Stimulated activated CD8-positive, alpha-beta memory T cell treated with anti-CD3 and anti-CD28 coated beads, Interleukin-15, amount 100 ng/mL, for 1 hour (primary cell): ENCODE data around the gene MIPEP.
"Not testable (repeated sequence)": the region's sequence is repeated elsewhere in the genome, so short reads cannot be mapped to it uniquely, and the experiment has no call there.

Source experiments
- DNase-seq: peaks from one replicate; pipeline ENCODE4 v3.0.0-alpha.2; 2020; ENCODE audit warnings: low read depth

Gene MIPEP

GRCh38 chr13:23749288-23749873 lies 139.8 kb downstream of the MIPEP start:
- no peak for DNase-seq

- no peak for DNase-seq
Observed at GRCh38 chr13:23748109-23748990, 140.8 kb downstream of the MIPEP start.

DNA sequence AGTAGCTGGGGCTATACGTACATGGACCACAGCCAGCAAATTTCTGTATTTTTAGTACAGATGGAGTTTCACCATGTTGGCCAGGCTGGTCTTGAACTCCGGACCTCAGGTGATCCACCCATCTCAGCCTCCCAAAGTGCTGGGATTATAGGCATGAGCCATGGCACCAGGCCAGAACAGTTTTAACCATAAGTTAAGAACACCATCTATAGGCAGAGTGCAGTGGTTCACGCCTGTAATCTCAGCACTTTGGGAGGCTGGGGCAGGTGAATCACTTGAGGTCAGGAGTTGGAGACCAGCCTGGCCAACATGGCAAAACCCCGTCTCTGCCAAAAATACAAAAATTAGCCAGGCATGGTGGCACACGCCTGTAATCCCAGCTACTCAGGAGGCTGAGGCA lies 143.1 kb downstream of the MIPEP start:
- DNase-seq: not testable (repeated sequence)

GRCh38 chr13:23744315-23744714 lies 144.9 kb downstream of the MIPEP start:
- no peak for DNase-seq

GRCh38 chr13:23743278-23744076 lies 145.7 kb downstream of the MIPEP start:
- DNase-seq: no peak

GRCh38 chr13:23741879-23742510 lies 147.2 kb downstream of the MIPEP start:
- DNase-seq: no peak

- DNase-seq: no peak
Observed at GRCh38 chr13:23740002-23740401, 149.2 kb downstream of the MIPEP start.

DNA sequence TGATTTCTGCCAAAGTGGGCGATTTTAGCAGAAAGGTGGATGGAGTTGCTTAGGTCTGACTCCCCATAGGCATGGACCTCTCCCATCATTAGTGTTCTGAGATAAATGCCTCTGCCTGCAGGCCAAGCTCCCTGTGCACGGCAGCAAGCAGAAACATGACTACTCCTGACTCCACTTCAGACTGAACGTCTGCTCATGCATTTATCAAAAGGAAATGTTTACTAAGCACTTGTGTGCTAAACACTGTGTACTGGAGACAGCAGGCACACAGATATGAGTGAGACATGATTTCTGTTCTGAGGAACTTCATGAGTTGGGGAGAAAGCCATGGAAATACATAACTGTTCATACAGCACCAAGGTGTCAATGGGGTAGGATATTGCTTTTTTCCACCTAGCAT lies 149.6 kb downstream of the MIPEP start:
- DNase-seq: no peak

GRCh38 chr13:23736541-23736940 lies 152.7 kb downstream of the MIPEP start:
- no peak for DNase-seq

- DNase-seq: no peak
Observed at GRCh38 chr13:23735329-23735728, 153.9 kb downstream of the MIPEP start.

DNA sequence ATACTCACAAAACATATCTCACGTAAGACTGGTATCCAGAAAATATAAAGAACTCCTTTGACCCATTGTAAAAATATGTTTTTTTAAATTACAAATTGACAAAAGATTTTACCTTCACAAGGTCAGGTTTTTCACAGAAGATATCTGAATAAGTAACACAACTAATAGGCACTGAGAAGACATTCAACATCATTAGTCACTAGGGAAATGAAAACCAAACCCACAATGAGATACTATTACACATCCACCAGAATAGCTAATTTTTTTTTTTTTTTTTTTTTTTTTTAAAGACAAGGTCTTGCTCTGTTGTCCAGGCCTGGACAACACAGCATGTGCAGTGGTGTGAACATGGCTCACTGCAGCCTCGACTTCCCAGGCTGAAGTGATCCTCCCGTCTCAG lies 157.5 kb downstream of the MIPEP start:
- no peak for DNase-seq

DNA sequence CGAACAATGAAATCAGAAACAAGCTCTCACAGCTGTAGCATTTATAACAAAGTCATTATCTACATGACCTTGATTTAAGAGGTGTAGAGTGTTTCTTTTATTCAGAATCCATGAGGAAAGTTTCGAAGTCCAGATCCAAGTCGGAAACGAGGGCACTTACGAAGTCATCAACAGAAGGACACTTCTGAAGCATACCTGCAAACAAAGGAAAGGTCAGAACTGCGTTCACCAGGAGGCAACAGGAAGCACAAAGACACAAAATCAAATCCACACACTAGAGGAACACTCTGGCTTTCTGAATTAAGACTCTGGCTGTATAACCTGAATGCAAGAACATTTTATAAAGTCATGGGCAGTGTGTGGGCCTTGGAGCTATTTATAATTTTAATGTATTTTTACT lies 158.9 kb downstream of the MIPEP start:
- DNase-seq: no peak

GRCh38 chr13:23729531-23729930 lies 159.7 kb downstream of the MIPEP start:
- no peak for DNase-seq

GRCh38 chr13:23728807-23729206 lies 160.4 kb downstream of the MIPEP start:
- DNase-seq: no peak

- no peak for DNase-seq
Observed at GRCh38 chr13:23725922-23726321, 163.3 kb downstream of the MIPEP start.

DNA sequence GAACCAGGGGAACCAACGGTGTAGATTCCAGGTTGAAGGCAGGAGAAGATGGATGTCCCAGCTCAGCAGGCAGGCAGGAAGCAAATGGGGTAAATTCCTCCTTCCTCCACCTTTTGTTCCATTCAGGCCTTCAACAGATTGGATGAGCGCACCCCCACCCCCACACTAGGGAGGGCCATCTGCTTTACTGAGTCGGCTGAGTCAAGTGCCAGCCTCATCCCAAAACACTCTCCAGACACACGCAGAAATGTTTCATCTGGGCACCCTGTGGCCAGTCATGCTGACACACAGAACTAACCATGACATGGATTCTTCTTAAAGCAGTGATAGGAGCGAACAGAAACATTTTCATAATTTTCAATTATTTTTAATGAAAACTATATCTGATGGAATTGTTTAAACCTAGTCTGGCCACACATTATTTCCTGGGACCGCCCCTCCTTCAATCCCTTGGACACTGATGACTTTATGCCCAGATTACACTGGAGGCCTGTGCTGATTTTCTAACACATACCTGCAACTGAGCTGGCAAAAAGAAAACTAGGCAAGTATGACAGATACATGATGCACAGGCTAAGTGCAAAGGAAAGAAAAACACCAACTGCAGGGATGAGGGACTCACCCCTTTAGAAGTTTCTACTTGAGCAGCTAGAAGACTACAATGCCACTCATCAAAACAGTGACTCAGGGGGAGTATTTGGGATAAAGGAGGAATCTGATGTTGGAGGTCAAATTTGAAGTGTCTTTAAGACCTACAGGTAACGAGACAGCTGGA lies 164.8 kb downstream of the MIPEP start:
- no peak for DNase-seq

GRCh38 chr13:23723471-23723870 lies 165.7 kb downstream of the MIPEP start:
- no peak for DNase-seq

GRCh38 chr13:23722726-23723453 lies 166.3 kb downstream of the MIPEP start:
- no peak for DNase-seq

DNA sequence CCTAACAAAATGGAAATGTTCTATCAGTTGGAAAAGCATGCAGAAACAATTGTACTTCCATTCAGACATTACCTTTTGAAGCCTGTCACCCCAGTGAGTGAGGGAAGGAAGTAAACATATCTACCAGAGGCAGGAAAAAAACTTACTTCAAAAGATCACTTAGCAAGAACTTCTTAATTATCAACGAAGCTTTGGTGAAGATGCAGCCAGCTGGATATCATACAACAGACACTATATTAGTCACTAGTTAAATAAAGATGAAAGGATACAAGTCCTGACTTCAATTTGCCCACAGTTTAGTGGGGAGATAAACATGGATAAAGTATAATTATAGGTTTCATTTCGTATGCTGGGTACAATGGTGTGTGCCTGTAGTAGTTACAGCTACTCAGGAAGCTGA lies 170.2 kb downstream of the MIPEP start:
- no peak for DNase-seq

- no peak for DNase-seq
Observed at GRCh38 chr13:23716401-23716800, 172.8 kb downstream of the MIPEP start.

DNA sequence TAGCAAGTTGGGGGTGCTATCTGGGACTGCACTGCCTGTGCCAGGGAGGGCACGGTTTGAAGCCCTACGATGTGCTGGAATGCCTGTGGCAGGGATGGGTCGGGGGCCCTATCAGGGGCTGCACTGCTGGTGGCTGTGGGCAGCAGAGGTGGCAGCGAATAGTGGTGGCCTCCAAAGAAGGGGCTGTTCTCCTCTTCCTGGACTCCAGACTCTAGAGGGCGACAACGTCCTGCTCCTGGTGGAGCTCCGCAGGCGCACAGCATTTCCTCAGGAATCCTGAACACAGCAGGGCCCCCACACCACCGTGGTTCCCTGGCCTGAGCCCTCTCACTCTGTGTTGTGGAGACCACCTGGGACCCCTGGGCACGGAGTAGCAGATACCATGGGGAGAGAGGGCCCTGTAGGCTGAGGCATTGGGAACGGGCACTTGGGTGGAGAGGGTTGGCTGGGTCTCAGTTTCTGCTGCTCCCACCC lies 173.4 kb downstream of the MIPEP start:
- no peak for DNase-seq
